ENCODE data around the gene KIF11. TPM values are rescaled to one million over a fixed set of nuclear protein-coding genes. Genes with fewer than 3 reads are reported as not detected.

Gene KIF11
- total RNA-seq (2021; ENCODE audit: unreplicated experiment) (47.8 TPM), Bru-seq, nascent RNA (percentile 94 among the genes with signal in this experiment), BruChase-seq, experiment 1, labeled RNA remaining after a 2-hour chase (percentile 91 among the genes with signal in this experiment), BruChase-seq, experiment 2, labeled RNA remaining after a 6-hour chase (percentile 93 among the genes with signal in this experiment)
- 9.5 TPM for polyA plus RNA-seq (2012; ENCODE audit: insufficient read length)
- long read RNA-seq, full-length matches to known transcripts: 64 of 86 reads
- long read RNA-seq, partial matches to known transcripts: 11 of 86 reads
- long read RNA-seq, other reads (novel, unspliced or antisense): 11 of 86 reads

DNA sequence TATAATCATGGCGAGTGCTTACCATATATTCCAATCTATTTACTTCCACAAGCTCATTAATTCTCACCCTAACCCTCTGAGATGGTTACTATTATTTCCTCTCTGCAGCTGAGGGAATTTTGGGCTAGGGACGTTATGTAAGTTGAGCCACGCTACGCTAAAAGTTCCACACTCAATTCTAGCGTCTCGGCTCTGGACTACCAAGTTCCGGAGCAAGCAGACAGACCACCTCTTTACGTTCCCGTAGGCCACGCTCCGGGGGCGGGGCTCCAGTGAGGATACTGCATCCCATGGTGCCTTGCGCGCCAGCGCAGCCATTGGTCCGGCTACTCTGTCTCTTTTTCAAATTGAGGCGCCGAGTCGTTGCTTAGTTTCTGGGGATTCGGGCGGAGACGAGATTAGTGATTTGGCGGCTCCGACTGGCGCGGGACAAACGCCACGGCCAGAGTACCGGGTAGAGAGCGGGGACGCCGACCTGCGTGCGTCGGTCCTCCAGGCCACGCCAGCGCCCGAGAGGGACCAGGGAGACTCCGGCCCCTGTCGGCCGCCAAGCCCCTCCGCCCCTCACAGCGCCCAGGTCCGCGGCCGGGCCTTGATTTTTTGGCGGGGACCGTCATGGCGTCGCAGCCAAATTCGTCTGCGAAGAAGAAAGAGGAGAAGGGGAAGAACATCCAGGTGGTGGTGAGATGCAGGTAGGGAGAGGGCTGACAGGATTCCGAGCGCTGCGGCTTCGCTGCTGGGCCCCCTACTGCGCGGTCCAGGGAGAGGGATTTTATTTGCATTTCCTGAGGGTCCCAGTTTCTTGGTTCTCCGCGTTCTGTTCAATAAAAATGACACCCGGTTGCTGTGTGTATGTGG lies at the start of gene KIF11:
TSS of gene KIF11 (plus strand) at position 370 of the 858 bp plus-strand sequence. CDS start at position 616, 246 bp downstream.
- ATAC-seq: peak; percentile 92
- peaks cover 31% of the 10 kb centered on the region for H3K4me1 ChIP-seq (ENCODE audit: control insufficient read depth, insufficient read depth, low read length)
- BruUV-seq (replicated peaks): no TSS peak
- POLR2A ChIA-PET: no interaction called here
- peak within 1 kb of the TSS; percentile 79 to 81 for H3K4me3 ChIP-seq (ENCODE audit: low read depth in 2 of 2, low read length in 2 of 2)
- DNase-seq (ENCODE audit: low read depth, low spot score): peak; percentile 93
- in situ Hi-C loops (cut with HindIII; ENCODE audit: low pct_unique_long_range_greater_than_20kb, low sequenced_read_pairs): no loop called here
- H3K36me3 ChIP-seq (ENCODE audit: control insufficient read depth, insufficient read depth, low read length): no peaks in the 10 kb centered on the region; the same call in 1 of the 2 replicates
- no peaks in the 10 kb centered on the region for H3K9me3 ChIP-seq (ENCODE audit: control insufficient read depth, insufficient read depth, low read depth, low read length)
- peak; percentile 99 for TF ChIP-seq POLR2AphosphoS5 (IDR thresholded peaks at IDR 0.05; ENCODE audit: low read depth, low read length)
- TF ChIP-seq SIN3A (IDR thresholded peaks at IDR 0.05; ENCODE audit: borderline replicate concordance, insufficient read depth, low read depth, low read length): peak; percentile 94; the same call in 1 of the 2 replicates
- no peak; the same call in 1 of the 2 replicates for TF ChIP-seq TCF7L2 (IDR thresholded peaks at IDR 0.05; ENCODE audit: low read depth, low read length)
- no peaks in the 10 kb centered on the region for H3K27me3 ChIP-seq (ENCODE audit: control insufficient read depth, insufficient read depth, low read length)
- CTCF ChIA-PET: no interaction called here
- intact Hi-C loops (cut with micrococcal nuclease; ENCODE audit: unreplicated experiment): no loop called here
- H3K27ac ChIP-seq (ENCODE audit: low read length): peak within 1 kb of the TSS; percentile 87

- Histone ChIP-seq H3K27me3 (ENCODE audit: control insufficient read depth, insufficient read depth, low read length) (no peaks in the 10 kb centered on the region), H3K4me1 (ENCODE audit: control insufficient read depth, insufficient read depth, low read length) (no peaks in the 10 kb centered on the region), H3K4me3 (ENCODE audit: low read depth in 2 of 2, low read length in 2 of 2) (no peak overlapping the region), H3K36me3 (ENCODE audit: control insufficient read depth, insufficient read depth, low read length) (no peaks in the 10 kb centered on the region), H3K9me3 (ENCODE audit: control insufficient read depth, insufficient read depth, low read depth, low read length) (no peaks in the 10 kb centered on the region), H3K27ac (ENCODE audit: low read length) (no peak overlapping the region)
- DNase-seq (ENCODE audit: low read depth, low spot score) (no peak), ATAC-seq (no peak)
- TF ChIP-seq, protein P1, sequence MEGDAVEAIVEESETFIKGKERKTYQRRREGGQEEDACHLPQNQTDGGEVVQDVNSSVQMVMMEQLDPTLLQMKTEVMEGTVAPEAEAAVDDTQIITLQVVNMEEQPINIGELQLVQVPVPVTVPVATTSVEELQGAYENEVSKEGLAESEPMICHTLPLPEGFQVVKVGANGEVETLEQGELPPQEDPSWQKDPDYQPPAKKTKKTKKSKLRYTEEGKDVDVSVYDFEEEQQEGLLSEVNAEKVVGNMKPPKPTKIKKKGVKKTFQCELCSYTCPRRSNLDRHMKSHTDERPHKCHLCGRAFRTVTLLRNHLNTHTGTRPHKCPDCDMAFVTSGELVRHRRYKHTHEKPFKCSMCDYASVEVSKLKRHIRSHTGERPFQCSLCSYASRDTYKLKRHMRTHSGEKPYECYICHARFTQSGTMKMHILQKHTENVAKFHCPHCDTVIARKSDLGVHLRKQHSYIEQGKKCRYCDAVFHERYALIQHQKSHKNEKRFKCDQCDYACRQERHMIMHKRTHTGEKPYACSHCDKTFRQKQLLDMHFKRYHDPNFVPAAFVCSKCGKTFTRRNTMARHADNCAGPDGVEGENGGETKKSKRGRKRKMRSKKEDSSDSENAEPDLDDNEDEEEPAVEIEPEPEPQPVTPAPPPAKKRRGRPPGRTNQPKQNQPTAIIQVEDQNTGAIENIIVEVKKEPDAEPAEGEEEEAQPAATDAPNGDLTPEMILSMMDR (IDR thresholded peaks at IDR 0.05): no peak
- no peak for TF ChIP-seq POLR2AphosphoS5 (IDR thresholded peaks at IDR 0.05; ENCODE audit: low read depth, low read length)
- no peak for TF ChIP-seq TCF7L2 (IDR thresholded peaks at IDR 0.05; ENCODE audit: low read depth, low read length)
- TF ChIP-seq SIN3A (IDR thresholded peaks at IDR 0.05; ENCODE audit: borderline replicate concordance, insufficient read depth, low read depth, low read length): no peak
- TF ChIP-seq, protein P2, sequence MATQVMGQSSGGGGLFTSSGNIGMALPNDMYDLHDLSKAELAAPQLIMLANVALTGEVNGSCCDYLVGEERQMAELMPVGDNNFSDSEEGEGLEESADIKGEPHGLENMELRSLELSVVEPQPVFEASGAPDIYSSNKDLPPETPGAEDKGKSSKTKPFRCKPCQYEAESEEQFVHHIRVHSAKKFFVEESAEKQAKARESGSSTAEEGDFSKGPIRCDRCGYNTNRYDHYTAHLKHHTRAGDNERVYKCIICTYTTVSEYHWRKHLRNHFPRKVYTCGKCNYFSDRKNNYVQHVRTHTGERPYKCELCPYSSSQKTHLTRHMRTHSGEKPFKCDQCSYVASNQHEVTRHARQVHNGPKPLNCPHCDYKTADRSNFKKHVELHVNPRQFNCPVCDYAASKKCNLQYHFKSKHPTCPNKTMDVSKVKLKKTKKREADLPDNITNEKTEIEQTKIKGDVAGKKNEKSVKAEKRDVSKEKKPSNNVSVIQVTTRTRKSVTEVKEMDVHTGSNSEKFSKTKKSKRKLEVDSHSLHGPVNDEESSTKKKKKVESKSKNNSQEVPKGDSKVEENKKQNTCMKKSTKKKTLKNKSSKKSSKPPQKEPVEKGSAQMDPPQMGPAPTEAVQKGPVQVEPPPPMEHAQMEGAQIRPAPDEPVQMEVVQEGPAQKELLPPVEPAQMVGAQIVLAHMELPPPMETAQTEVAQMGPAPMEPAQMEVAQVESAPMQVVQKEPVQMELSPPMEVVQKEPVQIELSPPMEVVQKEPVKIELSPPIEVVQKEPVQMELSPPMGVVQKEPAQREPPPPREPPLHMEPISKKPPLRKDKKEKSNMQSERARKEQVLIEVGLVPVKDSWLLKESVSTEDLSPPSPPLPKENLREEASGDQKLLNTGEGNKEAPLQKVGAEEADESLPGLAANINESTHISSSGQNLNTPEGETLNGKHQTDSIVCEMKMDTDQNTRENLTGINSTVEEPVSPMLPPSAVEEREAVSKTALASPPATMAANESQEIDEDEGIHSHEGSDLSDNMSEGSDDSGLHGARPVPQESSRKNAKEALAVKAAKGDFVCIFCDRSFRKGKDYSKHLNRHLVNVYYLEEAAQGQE (IDR thresholded peaks at IDR 0.05; ENCODE audit: insufficient read depth in 1 of 2, low read depth in 2 of 2, low read length in 1 of 2): no peak
- intact Hi-C loops (cut with micrococcal nuclease; ENCODE audit: unreplicated experiment) (no loop called here), in situ Hi-C loops (cut with HindIII; ENCODE audit: low pct_unique_long_range_greater_than_20kb, low sequenced_read_pairs) (no loop called here)
- POLR2A ChIA-PET: no interaction called here
- BruUV-seq (replicated peaks): no TSS peak
- CTCF ChIA-PET: no interaction called here
Measured at GRCh38 chr10:92544296-92544695, 48.6 kb upstream of the KIF11 start.
